Stimulated activated naive CD8-positive, alpha-beta T cell treated with anti-CD3 and anti-CD28 coated beads, Interleukin-15, Interleukin-2, amounts not matched to agents 100 ng/mL and 50 ng/mL, for 24 hours (primary cell): ENCODE results near the gene CACNA2D1.

ENCODE experiments used
- H3K27ac Mint-ChIP-seq: one replicate; pipeline ENCODE4 v1.8.0; 2021; ENCODE audit warnings: mild to moderate bottlenecking, mixed read lengths
- H3K27me3 Mint-ChIP-seq: one replicate; pipeline ENCODE4 v1.8.0; 2021; ENCODE audit warnings: mixed read lengths
- H3K36me3 Mint-ChIP-seq: one replicate; pipeline ENCODE4 v1.8.0; 2021; ENCODE audit warnings: low read depth, mixed read lengths
- H3K4me1 Mint-ChIP-seq: one replicate; pipeline ENCODE4 v1.8.0; 2021; ENCODE audit warnings: low read depth, mixed read lengths
- H3K4me3 Mint-ChIP-seq: one replicate; pipeline ENCODE4 v1.8.0; 2021; ENCODE audit warnings: mild to moderate bottlenecking, mixed read lengths
- H3K9me3 Mint-ChIP-seq: one replicate; pipeline ENCODE4 v1.8.0; 2021; ENCODE audit warnings: mixed read lengths

The CACNA2D1 gene

GRCh38 chr7:81986723-81987470 lies 456.7 kb downstream of the CACNA2D1 start:
- Mint-ChIP-seq H3K9me3 (no peaks in the 10 kb centered on the region), H3K27me3 (no peaks in the 10 kb centered on the region), H3K4me3 (no peak overlapping the region), H3K4me1 (no peaks in the 10 kb centered on the region), H3K36me3 (no peaks in the 10 kb centered on the region), H3K27ac (no peak overlapping the region)

GRCh38 chr7:81983406-81983805 lies 460.2 kb downstream of the CACNA2D1 start:
- H3K9me3 Mint-ChIP-seq = no peaks in the 10 kb centered on the region
- H3K27ac Mint-ChIP-seq = no peak overlapping the region
- H3K36me3 Mint-ChIP-seq = no peaks in the 10 kb centered on the region

GRCh38 chr7:81973117-81973516 lies 470.5 kb downstream of the CACNA2D1 start:
- H3K27ac Mint-ChIP-seq = no peak overlapping the region
- H3K4me3 Mint-ChIP-seq = no peak overlapping the region
- H3K9me3 Mint-ChIP-seq = no peaks in the 10 kb centered on the region
- no peaks in the 10 kb centered on the region for H3K4me1 Mint-ChIP-seq
- no peaks in the 10 kb centered on the region for H3K36me3 Mint-ChIP-seq
- H3K27me3 Mint-ChIP-seq = no peaks in the 10 kb centered on the region

More at GRCh38 chr7:81983406-81983805, 460.2 kb downstream of the CACNA2D1 start:
- Mint-ChIP-seq H3K4me3 (no peak overlapping the region), H3K27me3 (no peaks in the 10 kb centered on the region), H3K4me1 (no peaks in the 10 kb centered on the region)

- Mint-ChIP-seq H3K27me3 (no peaks in the 10 kb centered on the region), H3K4me3 (no peak overlapping the region), H3K4me1 (no peaks in the 10 kb centered on the region), H3K9me3 (no peaks in the 10 kb centered on the region), H3K27ac (no peak overlapping the region), H3K36me3 (no peaks in the 10 kb centered on the region)
These were observed 483.6 kb downstream of the CACNA2D1 start for GRCh38 chr7:81960026-81960425.

GRCh38 chr7:81957517-81957916 lies 486.1 kb downstream of the CACNA2D1 start:
- H3K27me3 Mint-ChIP-seq = no peaks in the 10 kb centered on the region
- no peak overlapping the region for H3K27ac Mint-ChIP-seq
- no peaks in the 10 kb centered on the region for H3K36me3 Mint-ChIP-seq
- H3K4me3 Mint-ChIP-seq = no peak overlapping the region
- H3K9me3 Mint-ChIP-seq = peaks cover 2% of the 10 kb centered on the region
- no peaks in the 10 kb centered on the region for H3K4me1 Mint-ChIP-seq

GRCh38 chr7:81956520-81956919 lies 487.1 kb downstream of the CACNA2D1 start:
- Mint-ChIP-seq H3K4me1 (no peaks in the 10 kb centered on the region), H3K9me3 (peaks cover 4% of the 10 kb centered on the region), H3K36me3 (no peaks in the 10 kb centered on the region), H3K4me3 (no peak overlapping the region), H3K27ac (no peak overlapping the region), H3K27me3 (no peaks in the 10 kb centered on the region)

GRCh38 chr7:81949306-81949705 lies 494.3 kb downstream of the CACNA2D1 start:
- H3K4me1 Mint-ChIP-seq = no peaks in the 10 kb centered on the region

GRCh38 chr7:81944058-81944457 lies 499.5 kb downstream of the CACNA2D1 start:
- no peak overlapping the region for H3K27ac Mint-ChIP-seq
- no peak overlapping the region for H3K4me3 Mint-ChIP-seq
- no peaks in the 10 kb centered on the region for H3K4me1 Mint-ChIP-seq
- no peaks in the 10 kb centered on the region for H3K27me3 Mint-ChIP-seq
- H3K36me3 Mint-ChIP-seq = no peaks in the 10 kb centered on the region
- H3K9me3 Mint-ChIP-seq = peaks cover 3% of the 10 kb centered on the region

More at GRCh38 chr7:81949306-81949705, 494.3 kb downstream of the CACNA2D1 start:
- Mint-ChIP-seq H3K27ac (no peak overlapping the region), H3K9me3 (peaks cover 4% of the 10 kb centered on the region), H3K27me3 (no peaks in the 10 kb centered on the region), H3K4me3 (no peak overlapping the region), H3K36me3 (no peaks in the 10 kb centered on the region)

GRCh38 chr7:81937091-81937490 lies 506.5 kb downstream of the CACNA2D1 start:
- no peaks in the 10 kb centered on the region for H3K27me3 Mint-ChIP-seq
- H3K9me3 Mint-ChIP-seq = peaks cover 4% of the 10 kb centered on the region
- no peak overlapping the region for H3K27ac Mint-ChIP-seq
- no peaks in the 10 kb centered on the region for H3K4me1 Mint-ChIP-seq
- no peaks in the 10 kb centered on the region for H3K36me3 Mint-ChIP-seq
- no peak overlapping the region for H3K4me3 Mint-ChIP-seq

GRCh38 chr7:81934596-81935301 lies 508.8 kb downstream of the CACNA2D1 start:
- no peaks in the 10 kb centered on the region for H3K4me1 Mint-ChIP-seq
- no peak overlapping the region for H3K27ac Mint-ChIP-seq
- H3K4me3 Mint-ChIP-seq = no peak overlapping the region
- H3K9me3 Mint-ChIP-seq = peaks cover 8% of the 10 kb centered on the region
- H3K27me3 Mint-ChIP-seq = no peaks in the 10 kb centered on the region
- H3K36me3 Mint-ChIP-seq = no peaks in the 10 kb centered on the region

- no peaks in the 10 kb centered on the region for H3K27me3 Mint-ChIP-seq
- no peak overlapping the region for H3K27ac Mint-ChIP-seq
- no peak overlapping the region for H3K4me3 Mint-ChIP-seq
- H3K4me1 Mint-ChIP-seq = no peaks in the 10 kb centered on the region
- H3K36me3 Mint-ChIP-seq = no peaks in the 10 kb centered on the region
- H3K9me3 Mint-ChIP-seq = peaks cover 4% of the 10 kb centered on the region
These were observed 510.6 kb downstream of the CACNA2D1 start for GRCh38 chr7:81932936-81933335.

GRCh38 chr7:81929386-81929785 lies 514.2 kb downstream of the CACNA2D1 start:
- H3K9me3 Mint-ChIP-seq = peaks cover 4% of the 10 kb centered on the region
- H3K4me3 Mint-ChIP-seq = no peak overlapping the region
- no peak overlapping the region for H3K27ac Mint-ChIP-seq
- H3K4me1 Mint-ChIP-seq = no peaks in the 10 kb centered on the region
- H3K27me3 Mint-ChIP-seq = no peaks in the 10 kb centered on the region
- no peaks in the 10 kb centered on the region for H3K36me3 Mint-ChIP-seq

GRCh38 chr7:81926154-81926553 lies 517.4 kb downstream of the CACNA2D1 start:
- Mint-ChIP-seq H3K27ac (no peak overlapping the region), H3K9me3 (peaks cover 4% of the 10 kb centered on the region), H3K36me3 (no peaks in the 10 kb centered on the region), H3K27me3 (no peaks in the 10 kb centered on the region), H3K4me3 (no peak overlapping the region), H3K4me1 (no peaks in the 10 kb centered on the region)

GRCh38 chr7:81925530-81925929 lies 518.0 kb downstream of the CACNA2D1 start:
- Mint-ChIP-seq H3K27me3 (no peaks in the 10 kb centered on the region), H3K36me3 (no peaks in the 10 kb centered on the region), H3K4me3 (no peak overlapping the region), H3K9me3 (no peaks in the 10 kb centered on the region), H3K27ac (no peak overlapping the region), H3K4me1 (no peaks in the 10 kb centered on the region)

GRCh38 chr7:81924494-81924893 lies 519.1 kb downstream of the CACNA2D1 start:
- Mint-ChIP-seq H3K27ac (no peak overlapping the region), H3K36me3 (no peaks in the 10 kb centered on the region), H3K4me3 (no peak overlapping the region)

More at GRCh38 chr7:81924494-81924893, 519.1 kb downstream of the CACNA2D1 start:
- Mint-ChIP-seq H3K27me3 (no peaks in the 10 kb centered on the region), H3K4me1 (no peaks in the 10 kb centered on the region), H3K9me3 (no peaks in the 10 kb centered on the region)
